ENCODE measurements around the gene ZXDA.

The ZXDA gene

GRCh38 chrX:57904176-57904880, 5.9 kb downstream of the ZXDA start:
- Mint-ChIP-seq H3K27me3 (no peaks in the 10 kb centered on the region), H3K36me3 (ENCODE audit: low read depth) (peaks cover 11% of the 10 kb centered on the region), H3K4me1 (peaks cover 25% of the 10 kb centered on the region), H3K4me3 (no peak overlapping the region), H3K27ac (no peak overlapping the region), H3K9me3 (no peaks in the 10 kb centered on the region)
- DNase-seq, result no peak
- ATAC-seq, result no peak

GRCh38 chrX:57902633-57903032, 7.6 kb downstream of the ZXDA start:
- no peak for DNase-seq
- no peak overlapping the region for H3K27ac Mint-ChIP-seq
- H3K9me3 Mint-ChIP-seq, result peaks cover 1% of the 10 kb centered on the region
- no peak overlapping the region for H3K4me3 Mint-ChIP-seq
- H3K27me3 Mint-ChIP-seq, result no peaks in the 10 kb centered on the region
- no peak for ATAC-seq
- H3K36me3 Mint-ChIP-seq (ENCODE audit: low read depth), result peaks cover 12% of the 10 kb centered on the region
- peaks cover 22% of the 10 kb centered on the region for H3K4me1 Mint-ChIP-seq

GRCh38 chrX:57901466-57901865, 8.8 kb downstream of the ZXDA start:
- DNase-seq, result no peak
- H3K4me3 Mint-ChIP-seq, result no peak overlapping the region
- H3K9me3 Mint-ChIP-seq, result peaks cover 7% of the 10 kb centered on the region
- no peak for ATAC-seq
- H3K27me3 Mint-ChIP-seq, result no peaks in the 10 kb centered on the region
- peaks cover 7% of the 10 kb centered on the region for H3K36me3 Mint-ChIP-seq (ENCODE audit: low read depth)
- no peak overlapping the region for H3K27ac Mint-ChIP-seq
- H3K4me1 Mint-ChIP-seq, result peaks cover 17% of the 10 kb centered on the region

GRCh38 chrX:57900975-57901374, 9.3 kb downstream of the ZXDA start:
- H3K36me3 Mint-ChIP-seq (ENCODE audit: low read depth), result peaks cover 4% of the 10 kb centered on the region
- no peak overlapping the region for H3K4me3 Mint-ChIP-seq

GRCh38 chrX:57899906-57900305, 10.4 kb downstream of the ZXDA start:
- Mint-ChIP-seq H3K36me3 (ENCODE audit: low read depth) (peaks cover 4% of the 10 kb centered on the region), H3K27me3 (no peaks in the 10 kb centered on the region), H3K9me3 (peaks cover 17% of the 10 kb centered on the region), H3K4me3 (no peak overlapping the region), H3K27ac (no peak overlapping the region), H3K4me1 (peaks cover 10% of the 10 kb centered on the region)
- DNase-seq (no peak), ATAC-seq (no peak)

More at GRCh38 chrX:57900975-57901374, 9.3 kb downstream of the ZXDA start:
- H3K4me1 Mint-ChIP-seq, result peaks cover 14% of the 10 kb centered on the region
- peaks cover 11% of the 10 kb centered on the region for H3K9me3 Mint-ChIP-seq
- ATAC-seq (no peak), DNase-seq (no peak)
- no peaks in the 10 kb centered on the region for H3K27me3 Mint-ChIP-seq
- H3K27ac Mint-ChIP-seq, result no peak overlapping the region

GRCh38 chrX:57899064-57899463, 11.2 kb downstream of the ZXDA start:
- no peak for ATAC-seq
- H3K4me1 Mint-ChIP-seq, result peaks cover 10% of the 10 kb centered on the region
- no peaks in the 10 kb centered on the region for H3K27me3 Mint-ChIP-seq
- H3K27ac Mint-ChIP-seq, result no peak overlapping the region
- peaks cover 4% of the 10 kb centered on the region for H3K36me3 Mint-ChIP-seq (ENCODE audit: low read depth)
- peaks cover 17% of the 10 kb centered on the region for H3K9me3 Mint-ChIP-seq
- DNase-seq, result no peak
- H3K4me3 Mint-ChIP-seq, result no peak overlapping the region

- H3K27ac Mint-ChIP-seq, result no peak overlapping the region
- no peak overlapping the region for H3K4me3 Mint-ChIP-seq
These were observed 38.8 kb downstream of the ZXDA start for GRCh38 chrX:57871463-57871862.

More at GRCh38 chrX:57871463-57871862, 38.8 kb downstream of the ZXDA start:
- ATAC-seq, result no peak
- Mint-ChIP-seq H3K36me3 (ENCODE audit: low read depth) (peaks cover 8% of the 10 kb centered on the region), H3K27me3 (no peaks in the 10 kb centered on the region), H3K4me1 (no peaks in the 10 kb centered on the region), H3K9me3 (peaks cover 13% of the 10 kb centered on the region)
- DNase-seq, result no peak
